HepG2 (cell line): Measurements from ENCODE around the gene SORBS2. TPM values are rescaled to one million over a fixed set of nuclear protein-coding genes. Genes with fewer than 3 reads are reported as not detected.

ENCODE experiments used
- ATAC-seq: fragments of 200-7000 bp; cut with Tn5 transposase; 3 replicates; pipeline ENCODE4 v1.9.1; 2020; ENCODE audit warnings: mild to moderate bottlenecking, moderate library complexity
- BruUV-seq: library from RNA; stranded (reverse); fragments of 400-500 nt; replicated peaks from 2 replicates; lab custom pipeline; 2021; lab: Mats Ljungman, UMichigan
- CTCF ChIA-PET: fragments of 300-600 bp; formaldehyde crosslinking; extraction: SDS; loops from one replicate; lab custom pipeline; 2021; ENCODE audit warnings: low total read pairs, inconsistent platforms, low intra/inter-chr PET ratio; lab: Yijun Ruan, JAX
- POLR2A ChIA-PET: fragments of 350-600 bp; sonication (Branson Sonifier 250); formaldehyde crosslinking; loops from one replicate; lab custom pipeline; 2020; ENCODE audit warnings: antibody characterized with exemption, inconsistent platforms; lab: Yijun Ruan, JAX
- DNase-seq: peaks from one replicate; pipeline ENCODE4 v3.0.0-alpha.2; 2015; ENCODE audit warnings: low spot score
- FAIRE-seq: peaks from 3 replicates; lab custom pipeline; 2011; peaks lifted over from hg19 to GRCh38; lab: Jason Lieb, UNC
- H2AFZ ChIP-seq: one replicate; pipeline ENCODE4 v1.6.1; 2011; ENCODE audit warnings: low read length, inconsistent platforms
- H3K27ac ChIP-seq: fragments of 300-600 bp; 3 replicates; pipeline ENCODE4 v1.8.0; 2011; ENCODE audit warnings: mixed run types, mild to moderate bottlenecking, mixed read lengths, low read length, inconsistent platforms; ENCODE audit not compliant: insufficient read depth; ENCODE audit errors: extremely low read length
- H3K27me3 ChIP-seq, 2 experiments: fragments of 200-600 bp in 1 of 2; 2 replicates in 1 of 2; 3 replicates in 1 of 2; pipeline versions ENCODE4 v1.6.0 to v1.8.0; 2011; ENCODE audit warnings: low read length in 2 of 2, mild to moderate bottlenecking in 2 of 2, moderate library complexity in 2 of 2, inconsistent platforms in 1 of 2; ENCODE audit not compliant: insufficient read depth in 2 of 2, control insufficient read depth in 1 of 2
- H3K36me3 ChIP-seq, 2 experiments: fragments of 200-600 bp in 1 of 2; replicated peaks in 1 of 2; 2 replicates in 1 of 2; 3 replicates in 1 of 2; pipeline versions ENCODE4 v1.5.1 to v1.8.0; 2011; ENCODE audit warnings: low read length in 2 of 2, inconsistent platforms in 1 of 2; ENCODE audit not compliant: insufficient read depth in 2 of 2, control insufficient read depth in 1 of 2
- H3K4me1 ChIP-seq: 2 replicates; pipeline ENCODE4 v1.5.1; 2012; ENCODE audit warnings: low read length, inconsistent platforms; ENCODE audit not compliant: insufficient read depth
- H3K4me2 ChIP-seq: 2 replicates; pipeline ENCODE4 v1.6.0; 2011; ENCODE audit warnings: low read depth, low read length, inconsistent platforms
- H3K4me3 ChIP-seq, 3 experiments: fragments of 200-600 bp in 1 of 3; sonication (generic), shearing (Covaris generic) in 1 of 3; replicated peaks in 1 of 3; 2 replicates each; pipeline ENCODE4 v1.5.1; 2011 to 2016; ENCODE audit warnings: low read length in 3 of 3, inconsistent platforms in 2 of 3, low read depth in 2 of 3, mild to moderate bottlenecking in 2 of 3, control low read depth in 1 of 3, mixed read lengths in 1 of 3; ENCODE audit not compliant: insufficient read depth in 1 of 3
- H3K79me2 ChIP-seq: one replicate; pipeline ENCODE4 v1.6.1; 2011; ENCODE audit warnings: low read length, inconsistent platforms; ENCODE audit not compliant: insufficient read depth
- H3K9ac ChIP-seq: 2 replicates; pipeline ENCODE4 v1.6.0; 2011; ENCODE audit warnings: mild to moderate bottlenecking, low read depth, low read length, inconsistent platforms; ENCODE audit not compliant: insufficient read depth
- H3K9me3 ChIP-seq: 2 replicates; pipeline ENCODE4 v1.5.1; 2012; ENCODE audit warnings: mild to moderate bottlenecking, low read length
- H4K20me1 ChIP-seq: 2 replicates; pipeline ENCODE4 v1.6.0; 2011; ENCODE audit warnings: inconsistent platforms, mild to moderate bottlenecking, low read length, moderate library complexity; ENCODE audit not compliant: insufficient read depth
- CTCF ChIP-seq: sonication (generic); formaldehyde crosslinking; IDR thresholded peaks from 2 replicates; pipeline ENCODE4 v1.5.0; 2020; ENCODE audit warnings: mild to moderate bottlenecking, missing genetic modification reagents, moderate library complexity
- FOXP4 ChIP-seq: sonication (generic); formaldehyde crosslinking; IDR thresholded peaks from 2 replicates; pipeline ENCODE4 v1.4.0; 2020; ENCODE audit warnings: missing genetic modification reagents
- KDM5B ChIP-seq: sonication (generic); formaldehyde crosslinking; IDR thresholded peaks from 2 replicates; pipeline ENCODE4 v1.4.0; 2020; ENCODE audit warnings: missing genetic modification reagents, mild to moderate bottlenecking, borderline replicate concordance
- KLF9 ChIP-seq: IDR thresholded peaks from 2 replicates; pipeline ENCODE4 v1.6.1; 2016; ENCODE audit warnings: low read depth
- PRDM10 ChIP-seq: sonication (generic); formaldehyde crosslinking; IDR thresholded peaks from 2 replicates; pipeline ENCODE4 v1.4.0; 2020; ENCODE audit warnings: low read depth, missing genetic modification reagents
- RORA ChIP-seq: sonication (generic); formaldehyde crosslinking; IDR thresholded peaks from 2 replicates; pipeline ENCODE4 v1.5.0; 2020; ENCODE audit warnings: mild to moderate bottlenecking, missing genetic modification reagents, moderate library complexity
- SMC3 ChIP-seq: IDR thresholded peaks from 2 replicates; pipeline ENCODE4 v1.6.1; 2011; ENCODE audit warnings: low read length, improper control_type of control experiment
- ZFP90 ChIP-seq: sonication (generic); formaldehyde crosslinking; IDR thresholded peaks from 2 replicates; pipeline ENCODE4 v1.8.0; 2022; ENCODE audit warnings: missing genetic modification reagents, mild to moderate bottlenecking, inconsistent platforms, borderline replicate concordance
- ZNF367 ChIP-seq: sonication (generic); formaldehyde crosslinking; IDR thresholded peaks from 2 replicates; pipeline ENCODE4 v1.4.0; 2020; ENCODE audit warnings: missing genetic modification reagents, borderline replicate concordance
- ZNF557 ChIP-seq: sonication (generic); formaldehyde crosslinking; IDR thresholded peaks from 2 replicates; pipeline ENCODE4 v1.4.0; 2020; ENCODE audit warnings: missing genetic modification reagents
- ZNF629 ChIP-seq: sonication (generic); formaldehyde crosslinking; conservative IDR thresholded peaks from 2 replicates; pipeline ENCODE4 v1.5.0; 2020; ENCODE audit warnings: missing genetic modification reagents
- WGBS: methylation state at CpG from one replicate; pipeline ENCODE4 v1.1.6; 2017; ENCODE audit warnings: low lambda C conversion rate; 5-methylcytosine and 5-hydroxymethylcytosine counted together
- in situ Hi-C: cut with HindIII; loops from 2 replicates; pipeline ENCODE4 v1.10.0; 2017; ENCODE audit warnings: low pct_unique_long_range_greater_than_20kb; ENCODE audit not compliant: extremely low pct_ligation_motif_present
- intact Hi-C: fragments of 100-400 bp; cut with micrococcal nuclease; formaldehyde crosslinking; loops from one replicate; pipeline ENCODE4 v1.10.0; 2022; ENCODE audit not compliant: unreplicated experiment
- polyA plus RNA-seq, 8 experiments: library from polyadenylated mRNA; depleted of rRNA in 3 of 8; stranded (reverse) in 7 of 8; unstranded in 1 of 8; fragments of >200 nt; fragmentation: Illumina TruSeq in 4 of 8; extraction: Trizol in 4 of 8; gene quantifications; 2 replicates each; pipeline versions ENCODE4 v1.2.1 to v1.2.3, GENCODE V29; 2011 to 2016; ENCODE audit warnings: low read depth in 4 of 8, missing spikeins in 1 of 8, mixed read lengths in 1 of 8; ENCODE audit not compliant: insufficient read depth in 1 of 8
- total RNA-seq, 5 experiments: library from RNA; depleted of rRNA; stranded (reverse); fragments of >200 nt; fragmentation: Illumina TruSeq; extraction: Trizol; gene quantifications; 2 replicates each; pipeline ENCODE4 v1.2.3, GENCODE V29; 2016; ENCODE audit warnings: low read depth in 1 of 5
- TF ChIP-seq, protein P1 (sequence below): sonication (generic); formaldehyde crosslinking; IDR thresholded peaks from 2 replicates; pipeline ENCODE4 v1.4.0; 2020; ENCODE audit warnings: missing genetic modification reagents, borderline replicate concordance

SORBS2 gene
- total and polyA plus RNA-seq, 2 of the 13 experiments (the other 11 are each of a cell fraction or from before 2014, with no cell fraction given): 25.0 to 80.5 TPM

DNA sequence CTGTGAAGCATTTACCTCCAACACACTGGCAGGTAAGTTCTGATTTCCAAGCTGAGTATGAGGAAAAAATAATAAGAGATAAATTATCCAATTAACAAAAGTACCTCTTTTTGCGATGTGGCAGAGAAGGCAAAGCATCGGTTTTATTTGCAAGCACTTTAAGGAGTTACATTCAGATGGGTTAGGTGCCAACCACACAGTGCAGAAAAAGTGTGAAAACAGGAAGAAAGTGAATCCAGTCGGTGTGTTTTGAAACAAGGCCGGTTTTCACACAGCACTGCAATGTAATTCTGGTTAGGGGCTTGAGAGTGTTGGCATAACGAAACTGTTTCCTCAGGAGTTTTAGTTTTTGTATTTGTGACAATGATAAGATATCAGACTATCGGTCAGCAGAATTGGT lies 145.8 kb downstream of the SORBS2 start:
- H3K27me3 ChIP-seq: no peaks in the 10 kb centered on the region
- 96% methylated on average over 6 of the region's 6 CpGs for WGBS
- no peak overlapping the region for H3K27ac ChIP-seq
- FAIRE-seq (no peak), DNase-seq (no peak), ATAC-seq (no peak)
- H3K4me1 ChIP-seq: no peaks in the 10 kb centered on the region
- no TSS peak for BruUV-seq
- TF ChIP-seq CTCF (CRISPR knock-in tag) (no peak), ZNF367 (CRISPR knock-in tag) (no peak), RORA (no peak), FOXP4 (no peak), PRDM10 (no peak), ZNF629 (no peak), KDM5B (CRISPR knock-in tag) (no peak), KLF9 (CRISPR knock-in tag) (no peak), ZNF557 (CRISPR knock-in tag) (no peak), SMC3 (no peak), ZFP90 (CRISPR knock-in tag) (no peak)
- TF ChIP-seq, protein P1, sequence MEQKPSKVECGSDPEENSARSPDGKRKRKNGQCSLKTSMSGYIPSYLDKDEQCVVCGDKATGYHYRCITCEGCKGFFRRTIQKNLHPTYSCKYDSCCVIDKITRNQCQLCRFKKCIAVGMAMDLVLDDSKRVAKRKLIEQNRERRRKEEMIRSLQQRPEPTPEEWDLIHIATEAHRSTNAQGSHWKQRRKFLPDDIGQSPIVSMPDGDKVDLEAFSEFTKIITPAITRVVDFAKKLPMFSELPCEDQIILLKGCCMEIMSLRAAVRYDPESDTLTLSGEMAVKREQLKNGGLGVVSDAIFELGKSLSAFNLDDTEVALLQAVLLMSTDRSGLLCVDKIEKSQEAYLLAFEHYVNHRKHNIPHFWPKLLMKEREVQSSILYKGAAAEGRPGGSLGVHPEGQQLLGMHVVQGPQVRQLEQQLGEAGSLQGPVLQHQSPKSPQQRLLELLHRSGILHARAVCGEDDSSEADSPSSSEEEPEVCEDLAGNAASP (CRISPR knock-in tag): no peak
- in situ Hi-C loops: no loop called here
- H3K9ac ChIP-seq: no peak overlapping the region
- ChIA-PET POLR2A (no interaction called here), CTCF (no interaction called here)
- H3K36me3 ChIP-seq: peaks cover 17 to 31% of the 10 kb centered on the region in 2 experiments; a peak in 4 of 5 replicates
- H2AFZ ChIP-seq: no peak overlapping the region
- H3K79me2 ChIP-seq: no peaks in the 10 kb centered on the region
- H4K20me1 ChIP-seq: no peaks in the 10 kb centered on the region
- no peaks in the 10 kb centered on the region for H3K9me3 ChIP-seq
- no peak overlapping the region for H3K4me2 ChIP-seq
- H3K4me3 ChIP-seq: no peak overlapping the region
- intact Hi-C loops: no loop called here
